Tibial nerve (tissue), 4 donors: ENCODE results near the gene TEX44.

Source experiments
- EP300 ChIP-seq, 2 donors: sonication (generic); formaldehyde crosslinking; IDR thresholded peaks; one replicate each; pipeline ENCODE4 v1.6.1; 2017; ENCODE audit warnings: antibody characterized with exemption in 2 of 2, mild to moderate bottlenecking in 1 of 2
- POLR2A ChIP-seq, 2 donors: fragments of 450-650 bp; IDR thresholded peaks; one replicate each; pipeline ENCODE4 v1.6.1; 2017; ENCODE audit warnings: antibody characterized with exemption in 2 of 2, mild to moderate bottlenecking in 2 of 2, moderate library complexity in 2 of 2
- TF ChIP-seq, protein P1 (sequence below), 5 experiments: fragments of 200-600 bp in 3 of 5; fragments of 450-650 bp in 2 of 5; sonication (generic) in 3 of 5; IDR thresholded peaks; one replicate each; pipeline ENCODE4 v1.5.1; 2016 to 2019; ENCODE audit warnings: antibody characterized with exemption in 5 of 5, mild to moderate bottlenecking in 3 of 5, moderate library complexity in 2 of 5

- TF ChIP-seq, protein P1, sequence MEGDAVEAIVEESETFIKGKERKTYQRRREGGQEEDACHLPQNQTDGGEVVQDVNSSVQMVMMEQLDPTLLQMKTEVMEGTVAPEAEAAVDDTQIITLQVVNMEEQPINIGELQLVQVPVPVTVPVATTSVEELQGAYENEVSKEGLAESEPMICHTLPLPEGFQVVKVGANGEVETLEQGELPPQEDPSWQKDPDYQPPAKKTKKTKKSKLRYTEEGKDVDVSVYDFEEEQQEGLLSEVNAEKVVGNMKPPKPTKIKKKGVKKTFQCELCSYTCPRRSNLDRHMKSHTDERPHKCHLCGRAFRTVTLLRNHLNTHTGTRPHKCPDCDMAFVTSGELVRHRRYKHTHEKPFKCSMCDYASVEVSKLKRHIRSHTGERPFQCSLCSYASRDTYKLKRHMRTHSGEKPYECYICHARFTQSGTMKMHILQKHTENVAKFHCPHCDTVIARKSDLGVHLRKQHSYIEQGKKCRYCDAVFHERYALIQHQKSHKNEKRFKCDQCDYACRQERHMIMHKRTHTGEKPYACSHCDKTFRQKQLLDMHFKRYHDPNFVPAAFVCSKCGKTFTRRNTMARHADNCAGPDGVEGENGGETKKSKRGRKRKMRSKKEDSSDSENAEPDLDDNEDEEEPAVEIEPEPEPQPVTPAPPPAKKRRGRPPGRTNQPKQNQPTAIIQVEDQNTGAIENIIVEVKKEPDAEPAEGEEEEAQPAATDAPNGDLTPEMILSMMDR (IDR thresholded peaks at IDR 0.05): peak; percentile 46 to 88 (median 64)
- TF ChIP-seq POLR2A (IDR thresholded peaks at IDR 0.05) (no peak), EP300 (IDR thresholded peaks at IDR 0.05) (peak in 1 of 2 donors; percentile 15)
Measured at GRCh38 chr2:231563378-231563961, 29.2 kb upstream of the TEX44 start.
